Measurements from ENCODE around the gene RFX7.

DNA sequence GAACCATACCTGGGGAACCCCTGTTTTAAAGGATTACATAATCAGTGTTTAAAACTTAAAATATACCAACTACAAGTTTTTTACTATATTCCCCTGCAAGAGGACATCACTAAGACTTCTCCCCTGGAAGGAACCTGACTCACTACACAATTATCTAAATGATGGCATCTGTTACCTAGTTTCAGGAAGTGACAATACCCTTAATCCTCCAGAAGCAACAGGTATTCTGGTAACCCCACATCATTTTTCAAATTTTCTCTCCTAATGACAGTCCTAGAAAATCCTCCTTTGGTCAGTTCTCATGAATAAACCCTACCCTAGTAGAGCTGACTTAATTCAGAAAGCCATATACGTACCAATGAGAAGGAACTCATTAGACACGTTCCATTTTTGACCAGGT, 78.4 kb downstream of the RFX7 start:
- TF ChIP-seq, protein P1, sequence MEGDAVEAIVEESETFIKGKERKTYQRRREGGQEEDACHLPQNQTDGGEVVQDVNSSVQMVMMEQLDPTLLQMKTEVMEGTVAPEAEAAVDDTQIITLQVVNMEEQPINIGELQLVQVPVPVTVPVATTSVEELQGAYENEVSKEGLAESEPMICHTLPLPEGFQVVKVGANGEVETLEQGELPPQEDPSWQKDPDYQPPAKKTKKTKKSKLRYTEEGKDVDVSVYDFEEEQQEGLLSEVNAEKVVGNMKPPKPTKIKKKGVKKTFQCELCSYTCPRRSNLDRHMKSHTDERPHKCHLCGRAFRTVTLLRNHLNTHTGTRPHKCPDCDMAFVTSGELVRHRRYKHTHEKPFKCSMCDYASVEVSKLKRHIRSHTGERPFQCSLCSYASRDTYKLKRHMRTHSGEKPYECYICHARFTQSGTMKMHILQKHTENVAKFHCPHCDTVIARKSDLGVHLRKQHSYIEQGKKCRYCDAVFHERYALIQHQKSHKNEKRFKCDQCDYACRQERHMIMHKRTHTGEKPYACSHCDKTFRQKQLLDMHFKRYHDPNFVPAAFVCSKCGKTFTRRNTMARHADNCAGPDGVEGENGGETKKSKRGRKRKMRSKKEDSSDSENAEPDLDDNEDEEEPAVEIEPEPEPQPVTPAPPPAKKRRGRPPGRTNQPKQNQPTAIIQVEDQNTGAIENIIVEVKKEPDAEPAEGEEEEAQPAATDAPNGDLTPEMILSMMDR (IDR thresholded peaks at IDR 0.05; ENCODE audit: control extremely low read depth in 1 of 3, insufficient read depth in 1 of 3, low read depth in 1 of 3, low read length in 3 of 3) = no peak
- TF ChIP-seq POLR2A (IDR thresholded peaks at IDR 0.05; ENCODE audit: control extremely low read depth in 1 of 2, low read depth in 2 of 2, low read length in 2 of 2) (no peak), EP300 (IDR thresholded peaks at IDR 0.05; ENCODE audit: borderline replicate concordance in 1 of 2, low read depth in 2 of 2, low read length in 2 of 2) (no peak), POLR2AphosphoS5 (IDR thresholded peaks at IDR 0.05; ENCODE audit: low read depth, low read length) (no peak), ZNF274 (IDR thresholded peaks at IDR 0.05; ENCODE audit: borderline replicate concordance, extremely low read depth, low read length) (no peak), RNF2 (IDR thresholded peaks at IDR 0.05; ENCODE audit: borderline replicate concordance, low read depth, low read length, missing control alignments, poor library complexity, severe bottlenecking) (no peak)
- TF ChIP-seq, protein P2, sequence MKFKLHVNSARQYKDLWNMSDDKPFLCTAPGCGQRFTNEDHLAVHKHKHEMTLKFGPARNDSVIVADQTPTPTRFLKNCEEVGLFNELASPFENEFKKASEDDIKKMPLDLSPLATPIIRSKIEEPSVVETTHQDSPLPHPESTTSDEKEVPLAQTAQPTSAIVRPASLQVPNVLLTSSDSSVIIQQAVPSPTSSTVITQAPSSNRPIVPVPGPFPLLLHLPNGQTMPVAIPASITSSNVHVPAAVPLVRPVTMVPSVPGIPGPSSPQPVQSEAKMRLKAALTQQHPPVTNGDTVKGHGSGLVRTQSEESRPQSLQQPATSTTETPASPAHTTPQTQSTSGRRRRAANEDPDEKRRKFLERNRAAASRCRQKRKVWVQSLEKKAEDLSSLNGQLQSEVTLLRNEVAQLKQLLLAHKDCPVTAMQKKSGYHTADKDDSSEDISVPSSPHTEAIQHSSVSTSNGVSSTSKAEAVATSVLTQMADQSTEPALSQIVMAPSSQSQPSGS (IDR thresholded peaks at IDR 0.05; ENCODE audit: low read length) = no peak
- TF ChIP-seq, protein P3, sequence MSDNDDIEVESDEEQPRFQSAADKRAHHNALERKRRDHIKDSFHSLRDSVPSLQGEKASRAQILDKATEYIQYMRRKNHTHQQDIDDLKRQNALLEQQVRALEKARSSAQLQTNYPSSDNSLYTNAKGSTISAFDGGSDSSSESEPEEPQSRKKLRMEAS (IDR thresholded peaks at IDR 0.05) = no peak

Measured in H1 (cell line).